NAMALWA (cell line): ENCODE results near the gene GNB5.

Experiments used
- DNase-seq: peaks from one replicate; pipeline ENCODE4 v3.0.0-alpha.2; 2015; ENCODE audit warnings: low spot score

Gene GNB5

DNA sequence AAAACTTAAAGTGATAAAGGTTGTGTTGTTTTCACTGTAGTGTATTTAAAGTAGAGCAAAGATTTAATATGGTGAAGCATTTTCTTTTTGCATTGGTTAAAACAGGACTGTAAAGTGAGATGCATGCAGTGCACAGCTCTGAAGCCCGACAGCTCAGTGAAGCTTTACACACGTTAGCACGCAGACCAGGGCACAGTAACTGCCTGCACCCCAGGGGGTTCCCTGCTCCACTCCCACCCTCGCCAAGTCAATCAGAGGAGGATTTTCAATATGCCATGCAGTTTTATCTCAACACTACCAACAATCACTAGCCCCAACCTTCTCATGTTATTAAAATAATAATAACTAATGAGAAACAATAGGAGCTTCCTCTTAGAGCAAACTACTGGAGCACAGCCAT lies 50.5 kb downstream of the GNB5 start:
- no peak for DNase-seq

- DNase-seq = peak; percentile 77
Measured at GRCh38 chr15:52139599-52140462, 51.4 kb downstream of the GNB5 start.

DNA sequence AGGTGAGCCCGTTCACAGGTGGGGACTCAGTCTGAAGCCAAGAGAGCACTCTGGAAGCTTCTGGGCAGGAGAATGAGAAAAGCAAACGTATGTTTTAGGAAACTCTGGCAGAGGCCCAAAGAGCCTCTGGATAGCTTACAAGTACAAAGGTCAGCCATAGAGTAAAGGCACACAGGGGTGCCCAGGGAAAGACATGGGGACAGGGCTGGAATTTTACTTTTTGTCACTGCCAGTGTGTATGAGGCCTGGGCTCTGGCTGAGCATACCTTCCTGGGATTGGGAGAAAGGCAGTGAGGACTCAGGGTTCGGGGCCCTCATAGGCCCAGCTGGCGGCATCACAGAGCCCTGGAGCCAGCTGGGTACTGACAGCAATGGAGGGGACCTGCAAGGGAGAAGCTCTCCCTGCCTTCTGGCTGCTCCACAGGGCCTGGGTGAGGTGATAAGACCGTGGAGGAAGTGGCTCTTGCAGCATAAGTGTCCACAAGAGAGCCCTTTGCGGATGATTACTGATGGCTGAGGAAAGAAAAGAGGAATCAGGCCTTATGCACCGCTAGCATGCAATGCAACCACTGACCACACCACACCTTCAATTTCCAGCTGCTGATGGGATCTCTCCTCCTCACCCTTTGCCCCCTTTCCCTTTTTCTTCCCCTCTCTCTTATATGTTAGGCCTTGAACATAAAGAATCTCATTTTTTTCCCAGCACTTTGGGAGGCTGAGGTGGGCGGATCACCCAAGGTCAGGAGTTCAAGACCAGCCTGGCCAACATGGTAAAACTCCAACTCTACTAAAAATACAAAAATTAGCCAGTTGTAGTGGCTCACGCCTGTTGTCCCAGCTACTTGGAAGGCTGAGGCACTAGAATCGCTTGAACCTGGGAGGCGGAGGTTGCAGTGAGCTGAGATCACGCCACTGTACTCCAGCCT lies 53.5 kb downstream of the GNB5 start:
- no peak for DNase-seq

- DNase-seq = no peak
Measured at GRCh38 chr15:52136442-52136980, 54.7 kb downstream of the GNB5 start.

- DNase-seq = no peak
Measured at GRCh38 chr15:52134502-52135144, 56.6 kb downstream of the GNB5 start.

GRCh38 chr15:52133510-52134220 lies 57.5 kb downstream of the GNB5 start:
- no peak for DNase-seq

DNA sequence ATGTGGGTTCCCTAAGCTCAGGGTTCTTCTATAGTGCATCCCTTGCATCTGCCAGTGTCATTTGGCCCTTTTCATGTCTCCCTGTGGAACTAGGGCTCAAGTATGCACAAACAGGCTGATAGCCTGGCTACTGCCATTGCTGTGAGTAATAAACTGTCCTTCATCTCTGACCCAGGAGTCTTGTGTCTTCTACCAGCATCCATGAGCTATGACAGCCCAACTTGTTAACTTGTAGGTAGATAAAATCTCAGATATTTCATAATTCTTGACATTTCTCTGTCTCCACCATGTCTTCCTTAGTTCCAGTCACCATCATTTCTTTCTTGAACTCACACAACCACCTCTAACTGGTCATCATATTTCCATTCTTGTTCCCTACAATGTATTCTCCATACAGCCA lies 59.1 kb downstream of the GNB5 start:
- DNase-seq = no peak

- no peak for DNase-seq
Measured at GRCh38 chr15:52128568-52128967, 62.6 kb downstream of the GNB5 start.

- DNase-seq = no peak
Measured at GRCh38 chr15:52124270-52124880, 66.8 kb downstream of the GNB5 start.

- DNase-seq = no peak
Measured at GRCh38 chr15:52121896-52122295, 69.3 kb downstream of the GNB5 start.

GRCh38 chr15:52121006-52121405 lies 70.2 kb downstream of the GNB5 start:
- DNase-seq = no peak

DNA sequence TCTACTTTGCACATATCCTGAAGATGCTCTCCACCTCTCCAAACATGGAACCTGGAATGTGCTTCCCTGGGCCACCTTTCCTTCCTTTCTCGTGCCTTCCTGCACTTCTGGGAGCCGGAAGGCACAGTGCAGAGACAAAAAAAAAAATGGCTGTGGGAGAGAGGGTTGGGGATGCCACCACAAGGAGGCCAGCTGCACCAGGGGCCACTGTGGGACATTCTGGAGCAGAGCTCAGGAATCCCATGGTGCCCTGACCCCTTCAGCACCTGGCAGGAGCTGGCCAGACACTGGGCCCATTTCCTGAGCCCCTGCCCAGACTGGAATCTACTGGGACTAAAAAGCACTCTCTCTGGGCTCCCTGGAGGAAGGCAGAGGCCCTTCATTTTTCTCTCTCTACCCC lies 70.7 kb downstream of the GNB5 start:
- DNase-seq = no peak

- DNase-seq = no peak
Measured at GRCh38 chr15:52118969-52119749, 72.0 kb downstream of the GNB5 start.

- no peak for DNase-seq
Measured at GRCh38 chr15:52117549-52117948, 73.6 kb downstream of the GNB5 start.

GRCh38 chr15:52115598-52116427 lies 75.4 kb downstream of the GNB5 start:
- no peak for DNase-seq

GRCh38 chr15:52114261-52115055 lies 76.7 kb downstream of the GNB5 start:
- DNase-seq = no peak

- DNase-seq = no peak
Measured at GRCh38 chr15:52113708-52114107, 77.5 kb downstream of the GNB5 start.

DNA sequence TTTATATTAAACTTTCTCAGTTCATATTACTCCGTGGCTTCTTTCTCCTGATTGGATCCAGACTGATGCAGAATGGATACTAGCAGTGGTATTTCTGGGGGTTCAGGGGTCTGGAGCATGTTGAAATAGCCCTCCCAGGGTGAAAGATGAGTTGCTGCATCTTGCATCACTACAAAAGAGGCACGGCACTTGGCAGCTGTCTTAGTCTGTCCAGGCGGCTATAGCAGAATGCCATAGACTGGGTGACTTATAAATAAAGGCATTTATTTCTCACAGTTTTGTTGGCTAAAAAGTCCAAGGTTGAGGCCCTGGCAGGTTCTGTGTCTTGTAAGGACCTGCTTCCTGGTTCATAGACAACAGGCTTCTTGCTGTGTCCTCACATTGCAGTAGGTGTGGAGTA lies 78.0 kb downstream of the GNB5 start:
- DNase-seq = no peak
